OCI-LY7 (cell line): ENCODE data around the gene WSB2. TPM values are rescaled to one million over a fixed set of nuclear protein-coding genes. Genes with fewer than 3 reads are reported as not detected.
"Not testable (repeated sequence)": the region's sequence is repeated elsewhere in the genome, so short reads cannot be mapped to it uniquely, and the experiment has no call there.

Source experiments
- BruUV-seq: library from RNA; stranded (reverse); fragments of 400-500 nt; replicated peaks from 2 replicates; lab custom pipeline; 2021; lab: Mats Ljungman, UMichigan
- CTCF ChIA-PET: fragments of 300-600 bp; sonication (Branson Sonifier 250); formaldehyde crosslinking; loops from one replicate; lab custom pipeline; 2022; ENCODE audit warnings: antibody characterized with exemption; ENCODE audit not compliant: unreplicated experiment; lab: Charles Lee
- POLR2A ChIA-PET: fragments of 300-600 bp; sonication (Branson Sonifier 250); formaldehyde crosslinking; loops from one replicate; lab custom pipeline; 2022; ENCODE audit warnings: antibody characterized with exemption; lab: Charles Lee
- DNase-seq: peaks from one replicate; pipeline ENCODE4 v3.0.0-alpha.2; 2015; ENCODE audit warnings: low spot score
- H2AFZ ChIP-seq: fragments of 200-600 bp; sonication (generic), shearing (Covaris generic); 2 replicates; pipeline ENCODE4 v1.6.1; 2014; ENCODE audit warnings: mild to moderate bottlenecking, antibody characterized with exemption, low read length, moderate library complexity
- H3K27ac ChIP-seq: fragments of 200-600 bp; sonication (generic); 2 replicates; pipeline ENCODE4 v1.5.1; 2014; ENCODE audit warnings: mixed run types, low read depth, mild to moderate bottlenecking, moderate library complexity, low read length, inconsistent platforms; ENCODE audit not compliant: poor library complexity, severe bottlenecking
- H3K36me3 ChIP-seq: fragments of 200-600 bp; sonication (generic); 2 replicates; pipeline ENCODE4 v1.6.1; 2014; ENCODE audit warnings: mild to moderate bottlenecking, antibody characterized with exemption, low read length, moderate library complexity, mixed read lengths; ENCODE audit not compliant: insufficient read depth
- H3K4me1 ChIP-seq: fragments of 200-600 bp; sonication (generic); 2 replicates; pipeline ENCODE4 v1.5.1; 2014; ENCODE audit warnings: mild to moderate bottlenecking, low read length; ENCODE audit not compliant: insufficient read depth, poor library complexity, severe bottlenecking
- H3K4me2 ChIP-seq: fragments of 200-600 bp; sonication (generic); 2 replicates; pipeline ENCODE4 v1.6.1; 2014; ENCODE audit warnings: mild to moderate bottlenecking, low read length
- H3K4me3 ChIP-seq: fragments of 200-600 bp; sonication (generic); 2 replicates; pipeline ENCODE4 v1.5.1; 2014; ENCODE audit warnings: mild to moderate bottlenecking, low read depth, low read length; ENCODE audit not compliant: poor library complexity, severe bottlenecking
- H3K79me2 ChIP-seq: fragments of 200-600 bp; sonication (generic); 2 replicates; pipeline ENCODE4 v1.6.1; 2016; ENCODE audit warnings: low read depth, mild to moderate bottlenecking, low read length, moderate library complexity, mixed read lengths; ENCODE audit not compliant: insufficient read depth
- H3K9me2 ChIP-seq: fragments of 200-600 bp; sonication (generic); 2 replicates; pipeline ENCODE4 v1.6.1; 2016; ENCODE audit warnings: mild to moderate bottlenecking, low read length, mixed read lengths; ENCODE audit not compliant: insufficient read depth
- H3K9me3 ChIP-seq: fragments of 200-600 bp; sonication (generic); 2 replicates; pipeline ENCODE4 v1.6.1; 2014; ENCODE audit warnings: mild to moderate bottlenecking, mixed run types, low read length, mixed read lengths
- H4K20me1 ChIP-seq: fragments of 200-600 bp; sonication (generic); 2 replicates; pipeline ENCODE4 v1.6.1; 2014; ENCODE audit warnings: mild to moderate bottlenecking, antibody characterized with exemption, low read length, moderate library complexity, mixed read lengths; ENCODE audit not compliant: insufficient read depth
- EZH2phosphoT487 ChIP-seq: fragments of 200-600 bp; sonication (generic); IDR thresholded peaks from 2 replicates; pipeline ENCODE4 v1.6.1; 2018; ENCODE audit warnings: low read depth, borderline replicate concordance, mild to moderate bottlenecking, mixed run types, antibody characterized with exemption, low read length, moderate library complexity, mixed read lengths
- intact Hi-C: fragments of 100-400 bp; cut with micrococcal nuclease; formaldehyde crosslinking; loops from one replicate; pipeline ENCODE4 v1.10.0; 2022; ENCODE audit not compliant: unreplicated experiment
- total RNA-seq, 2 experiments: library from RNA; depleted of rRNA in 1 of 2; stranded (reverse); fragments of >200 nt in 1 of 2; shearing (Covaris generic) in 1 of 2; gene quantifications; 2 replicates each; pipeline ENCODE4 v1.2.3, GENCODE V29; 2014 to 2022
- TF ChIP-seq, protein P1 (sequence below): fragments of 200-600 bp; sonication (generic); conservative IDR thresholded peaks from 2 replicates; pipeline ENCODE4 v1.5.1; 2014; ENCODE audit warnings: mild to moderate bottlenecking, antibody characterized with exemption, low read length, moderate library complexity, mixed read lengths

WSB2 gene
- total RNA-seq, 2 experiments from 2014 or later: 31.9 to 34.4 TPM

DNA sequence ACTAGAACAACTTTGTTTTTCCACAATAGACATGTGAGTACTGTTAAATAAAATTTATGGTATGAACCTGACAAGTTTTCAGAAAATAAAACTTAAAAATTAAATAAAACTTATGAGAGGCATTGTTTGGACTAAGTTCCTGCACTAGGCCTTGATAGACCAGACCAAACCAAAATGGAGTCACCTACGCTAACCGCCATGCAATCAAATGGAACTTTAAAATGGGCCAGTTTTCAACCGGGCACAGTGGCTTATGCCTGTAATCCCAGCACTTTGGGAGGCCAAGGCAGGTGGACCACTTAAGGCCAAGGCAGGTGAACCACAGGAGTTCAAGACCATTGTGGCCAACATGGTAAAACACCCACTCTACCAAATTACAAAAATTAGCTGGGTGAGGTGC is 49.6 kb downstream of the WSB2 start:
- Histone ChIP-seq H3K27ac (no peak overlapping the region), H3K36me3 (no peaks in the 10 kb centered on the region), H3K9me2 (no peaks in the 10 kb centered on the region), H3K79me2 (no peaks in the 10 kb centered on the region), H2AFZ (no peak overlapping the region), H3K4me3 (no peak overlapping the region), H4K20me1 (no peaks in the 10 kb centered on the region), H3K4me1 (peaks cover 3% of the 10 kb centered on the region), H3K9me3 (no peaks in the 10 kb centered on the region), H3K4me2 (no peak overlapping the region)
- no peak for DNase-seq
- CTCF ChIA-PET: no interaction called here
- no TSS peak for BruUV-seq
- TF ChIP-seq, protein P1, sequence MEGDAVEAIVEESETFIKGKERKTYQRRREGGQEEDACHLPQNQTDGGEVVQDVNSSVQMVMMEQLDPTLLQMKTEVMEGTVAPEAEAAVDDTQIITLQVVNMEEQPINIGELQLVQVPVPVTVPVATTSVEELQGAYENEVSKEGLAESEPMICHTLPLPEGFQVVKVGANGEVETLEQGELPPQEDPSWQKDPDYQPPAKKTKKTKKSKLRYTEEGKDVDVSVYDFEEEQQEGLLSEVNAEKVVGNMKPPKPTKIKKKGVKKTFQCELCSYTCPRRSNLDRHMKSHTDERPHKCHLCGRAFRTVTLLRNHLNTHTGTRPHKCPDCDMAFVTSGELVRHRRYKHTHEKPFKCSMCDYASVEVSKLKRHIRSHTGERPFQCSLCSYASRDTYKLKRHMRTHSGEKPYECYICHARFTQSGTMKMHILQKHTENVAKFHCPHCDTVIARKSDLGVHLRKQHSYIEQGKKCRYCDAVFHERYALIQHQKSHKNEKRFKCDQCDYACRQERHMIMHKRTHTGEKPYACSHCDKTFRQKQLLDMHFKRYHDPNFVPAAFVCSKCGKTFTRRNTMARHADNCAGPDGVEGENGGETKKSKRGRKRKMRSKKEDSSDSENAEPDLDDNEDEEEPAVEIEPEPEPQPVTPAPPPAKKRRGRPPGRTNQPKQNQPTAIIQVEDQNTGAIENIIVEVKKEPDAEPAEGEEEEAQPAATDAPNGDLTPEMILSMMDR: no peak
- no peak for TF ChIP-seq EZH2phosphoT487
- intact Hi-C loops: no loop called here
- POLR2A ChIA-PET: no interaction called here

DNA sequence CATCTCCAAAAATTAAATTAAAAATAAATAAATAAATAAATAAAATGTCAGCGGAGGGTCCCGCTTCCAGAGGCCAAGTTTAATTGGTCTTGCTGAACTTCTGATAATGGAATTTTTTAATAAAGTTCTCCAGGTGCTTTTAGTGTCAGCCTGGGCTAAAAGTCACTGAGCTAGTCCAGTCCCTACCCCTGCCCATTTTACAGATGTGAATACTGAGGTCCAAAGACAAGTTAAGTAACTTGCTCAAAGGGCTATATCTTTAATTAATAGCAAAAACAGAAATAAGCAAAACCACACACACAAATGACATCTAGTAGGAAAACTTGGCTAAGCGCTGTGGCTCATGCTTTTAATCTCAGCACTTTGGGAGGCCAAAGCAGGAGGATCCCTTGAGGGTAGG is 50.1 kb downstream of the WSB2 start:
- TF ChIP-seq, protein P1: no peak
- TF ChIP-seq EZH2phosphoT487: no peak
- H3K4me2 ChIP-seq: no peak overlapping the region
- H3K36me3 ChIP-seq: no peaks in the 10 kb centered on the region
- H3K9me2 ChIP-seq: no peaks in the 10 kb centered on the region
- H2AFZ ChIP-seq: no peak overlapping the region
- DNase-seq: no peak
- intact Hi-C loops: no loop called here
- POLR2A ChIA-PET: no interaction called here
- no peak overlapping the region for H3K27ac ChIP-seq
- H3K4me3 ChIP-seq: no peak overlapping the region
- no peaks in the 10 kb centered on the region for H3K4me1 ChIP-seq
- no TSS peak for BruUV-seq
- H3K9me3 ChIP-seq: no peaks in the 10 kb centered on the region
- H4K20me1 ChIP-seq: no peaks in the 10 kb centered on the region
- no peaks in the 10 kb centered on the region for H3K79me2 ChIP-seq
- CTCF ChIA-PET: no interaction called here

- H3K79me2 ChIP-seq, H3K9me3 ChIP-seq, H3K4me2 ChIP-seq, H3K9me2 ChIP-seq, H3K4me1 ChIP-seq, H3K36me3 ChIP-seq, H3K4me3 ChIP-seq, CTCF ChIA-PET, DNase-seq, intact Hi-C loops, H4K20me1 ChIP-seq, BruUV-seq, POLR2A ChIA-PET, H3K27ac ChIP-seq, H2AFZ ChIP-seq: not testable (repeated sequence)
Observed at GRCh38 chr12:117999806-118000205, 61.2 kb downstream of the WSB2 start.
